Bronchial epithelial cell (primary cell): ENCODE data around the gene KAT14. TPM values are rescaled to one million over a fixed set of nuclear protein-coding genes. Genes with fewer than 3 reads are reported as not detected.
"Not testable (repeated sequence)": the region's sequence is repeated elsewhere in the genome, so short reads cannot be mapped to it uniquely, and the experiment has no call there.

ENCODE experiments used
- DNase-seq: peaks from one replicate; pipeline ENCODE4 v3.0.0-alpha.2; 2010; ENCODE audit warnings: low read depth
- FAIRE-seq: peaks from 2 replicates; lab custom pipeline; 2011; peaks lifted over from hg19 to GRCh38; lab: Jason Lieb, UNC
- H3K27me3 ChIP-seq: 2 replicates; pipeline ENCODE4 v1.5.1; 2011; ENCODE audit warnings: low read length; ENCODE audit not compliant: control insufficient read depth, insufficient read depth
- H3K36me3 ChIP-seq: 2 replicates; pipeline ENCODE4 v1.5.1; 2011; ENCODE audit warnings: low read length; ENCODE audit not compliant: control insufficient read depth, insufficient read depth
- H3K4me3 ChIP-seq: 2 replicates; pipeline ENCODE4 v1.5.1; 2011; ENCODE audit warnings: mild to moderate bottlenecking, low read depth, low read length, control low read depth
- CTCF ChIP-seq: IDR thresholded peaks from 2 replicates; pipeline ENCODE4 v1.5.1; 2011; ENCODE audit warnings: mild to moderate bottlenecking, moderate library complexity, low read length, control low read depth, inconsistent platforms; ENCODE audit not compliant: insufficient read depth, severe bottlenecking
- total RNA-seq: library from RNA; depleted of rRNA; stranded (reverse); fragments of >200 nt; gene quantifications from 2 replicates; pipeline ENCODE4 v1.2.1, GENCODE V29; 2014

Gene KAT14
- total RNA-seq, 1 donor from 2014 or later, result 11.6 TPM

DNA sequence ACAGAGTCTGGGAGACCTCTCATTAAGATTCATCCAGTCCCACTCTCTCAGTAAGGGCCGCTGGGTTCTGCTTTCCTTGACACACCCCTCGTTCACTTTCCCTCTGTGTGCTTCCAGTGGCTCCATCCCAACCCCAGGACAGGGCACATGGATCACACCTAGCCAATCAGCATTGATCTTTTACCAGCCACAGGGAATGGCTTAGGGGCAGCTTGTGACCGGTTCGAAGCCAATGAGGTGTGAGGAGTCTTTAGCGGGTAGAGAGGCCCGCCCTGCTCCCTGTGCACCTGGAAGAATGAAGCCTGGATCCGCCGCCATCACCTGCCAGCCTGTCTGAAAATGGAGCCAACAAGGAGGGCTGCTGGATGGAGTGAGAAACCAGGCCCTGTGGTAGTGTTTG lies 44.8 kb upstream of the KAT14 start:
- Histone ChIP-seq H3K36me3 (no peaks in the 10 kb centered on the region), H3K27me3 (no peaks in the 10 kb centered on the region), H3K4me3 (no peak overlapping the region)
- no peak for TF ChIP-seq CTCF
- no peak for DNase-seq
- no peak for FAIRE-seq

GRCh38 chr20:18093388-18093787 lies 44.3 kb upstream of the KAT14 start:
- TF ChIP-seq CTCF, result no peak
- DNase-seq, result no peak
- FAIRE-seq, result peak; percentile 62
- Histone ChIP-seq H3K36me3 (no peaks in the 10 kb centered on the region), H3K27me3 (no peaks in the 10 kb centered on the region), H3K4me3 (no peak overlapping the region)

- H3K36me3 ChIP-seq, result no peaks in the 10 kb centered on the region
- TF ChIP-seq CTCF, result no peak
- DNase-seq (no peak), FAIRE-seq (no peak)
- H3K4me3 ChIP-seq, result no peak overlapping the region
- no peaks in the 10 kb centered on the region for H3K27me3 ChIP-seq
These were observed 43.5 kb upstream of the KAT14 start for GRCh38 chr20:18094191-18094590.

- not testable (repeated sequence) for H3K4me3 ChIP-seq, H3K27me3 ChIP-seq, H3K36me3 ChIP-seq, FAIRE-seq, DNase-seq
These were observed 37.1 kb upstream of the KAT14 start for GRCh38 chr20:18100569-18100968.

DNA sequence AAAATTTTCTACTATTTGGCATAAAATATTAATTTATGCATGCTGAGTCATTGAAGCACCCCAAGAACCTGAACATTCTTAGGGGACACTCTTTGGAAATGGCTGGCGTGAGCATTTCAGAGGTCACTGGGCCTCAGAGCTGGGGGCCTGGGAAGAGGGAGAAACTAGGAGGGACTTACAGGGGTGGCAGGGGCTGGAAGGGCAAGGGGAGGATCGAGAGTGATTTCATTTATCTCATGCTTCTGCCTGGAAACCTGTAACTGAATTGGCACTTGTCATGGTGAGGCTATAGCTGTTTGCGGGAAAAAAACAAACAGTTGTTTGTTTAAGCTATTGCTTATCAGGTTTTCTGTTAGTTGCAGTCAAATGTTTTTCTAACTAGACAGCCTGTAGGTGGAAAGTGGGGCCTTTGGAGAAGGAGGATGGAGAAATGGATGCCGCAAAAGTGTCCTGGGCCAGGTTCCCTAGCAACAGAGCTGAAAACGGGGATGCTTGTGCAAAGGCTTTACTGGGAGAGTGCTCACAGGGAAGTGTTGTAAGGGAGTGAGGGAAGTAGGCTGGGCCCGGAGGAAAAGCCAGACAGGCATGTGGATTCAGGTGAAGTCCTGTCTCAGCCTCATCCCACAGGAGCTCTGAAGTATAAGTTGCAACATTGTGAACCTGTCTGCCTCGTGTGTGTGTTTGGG lies 36.4 kb upstream of the KAT14 start:
- Histone ChIP-seq H3K4me3 (no peak overlapping the region), H3K36me3 (no peaks in the 10 kb centered on the region), H3K27me3 (no peaks in the 10 kb centered on the region)
- TF ChIP-seq CTCF, result no peak
- DNase-seq (no peak), FAIRE-seq (no peak)

DNA sequence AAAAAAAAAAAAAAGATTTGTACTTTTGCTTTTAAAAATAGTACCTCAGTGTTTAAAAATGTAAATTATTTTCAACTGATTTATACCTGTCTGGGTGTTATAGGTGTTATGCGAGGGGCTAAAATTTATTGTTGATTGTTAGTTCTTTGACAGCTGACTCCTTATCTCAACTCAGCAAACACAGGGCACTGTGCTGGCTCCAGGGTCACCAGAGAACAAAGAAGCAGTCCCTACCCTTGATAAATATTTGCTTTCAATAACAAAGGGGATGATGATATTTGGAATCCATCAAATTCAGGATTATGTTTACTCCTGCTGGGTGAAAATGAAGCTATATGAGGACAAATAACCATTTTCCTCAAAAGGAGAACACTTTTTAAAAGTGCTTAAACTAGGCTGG lies 34.2 kb upstream of the KAT14 start:
- FAIRE-seq (no peak), DNase-seq (no peak)
- TF ChIP-seq CTCF, result no peak
- Histone ChIP-seq H3K4me3 (no peak overlapping the region), H3K36me3 (no peaks in the 10 kb centered on the region), H3K27me3 (no peaks in the 10 kb centered on the region)
